ENCODE results near the gene THOC7.

The THOC7 gene

GRCh38 chr3:63896332-63897030 lies 32.9 kb upstream of the THOC7 start:
- no peak for DNase-seq (ENCODE audit: low read depth)
- H3K4me3 ChIP-seq (ENCODE audit: low read depth, low read length), result no peak overlapping the region
- no peak for TF ChIP-seq CTCF (IDR thresholded peaks at IDR 0.05; ENCODE audit: control insufficient read depth, extremely low read depth, insufficient read depth)

- no peak for TF ChIP-seq CTCF (IDR thresholded peaks at IDR 0.05; ENCODE audit: control insufficient read depth, extremely low read depth, insufficient read depth)
- DNase-seq (ENCODE audit: low read depth), result no peak
- H3K4me3 ChIP-seq (ENCODE audit: low read depth, low read length), result no peak overlapping the region
Observed at GRCh38 chr3:63895422-63896189, 32.0 kb upstream of the THOC7 start.

GRCh38 chr3:63892773-63893352 lies 29.3 kb upstream of the THOC7 start:
- H3K4me3 ChIP-seq (ENCODE audit: low read depth, low read length), result no peak overlapping the region
- DNase-seq (ENCODE audit: low read depth), result no peak

GRCh38 chr3:63891518-63891917 lies 27.9 kb upstream of the THOC7 start:
- no peak for DNase-seq (ENCODE audit: low read depth)
- no peak for TF ChIP-seq CTCF (IDR thresholded peaks at IDR 0.05; ENCODE audit: control insufficient read depth, extremely low read depth, insufficient read depth)

More at GRCh38 chr3:63892773-63893352, 29.3 kb upstream of the THOC7 start:
- TF ChIP-seq CTCF (IDR thresholded peaks at IDR 0.05; ENCODE audit: control insufficient read depth, extremely low read depth, insufficient read depth), result no peak

GRCh38 chr3:63886858-63887257 lies 23.3 kb upstream of the THOC7 start:
- TF ChIP-seq CTCF (IDR thresholded peaks at IDR 0.05; ENCODE audit: control insufficient read depth, extremely low read depth, insufficient read depth), result no peak
- DNase-seq (ENCODE audit: low read depth), result no peak

More at GRCh38 chr3:63891518-63891917, 27.9 kb upstream of the THOC7 start:
- no peak overlapping the region for H3K4me3 ChIP-seq (ENCODE audit: low read depth, low read length)

GRCh38 chr3:63880653-63881052 lies 17.0 kb upstream of the THOC7 start:
- H3K4me3 ChIP-seq (ENCODE audit: low read depth, low read length), result no peak overlapping the region
- no peak for TF ChIP-seq CTCF (IDR thresholded peaks at IDR 0.05; ENCODE audit: control insufficient read depth, extremely low read depth, insufficient read depth)
- peak; percentile 36 for DNase-seq (ENCODE audit: low read depth)

More at GRCh38 chr3:63886858-63887257, 23.3 kb upstream of the THOC7 start:
- no peak overlapping the region for H3K4me3 ChIP-seq (ENCODE audit: low read depth, low read length)
